ENCODE results near the gene CASKIN2. TPM values are rescaled to one million over a fixed set of nuclear protein-coding genes. Genes with fewer than 3 reads are reported as not detected.
A peak's percentile ranks its signal among the peaks of the same experiment; 100 is the strongest.

The CASKIN2 gene, protein sequence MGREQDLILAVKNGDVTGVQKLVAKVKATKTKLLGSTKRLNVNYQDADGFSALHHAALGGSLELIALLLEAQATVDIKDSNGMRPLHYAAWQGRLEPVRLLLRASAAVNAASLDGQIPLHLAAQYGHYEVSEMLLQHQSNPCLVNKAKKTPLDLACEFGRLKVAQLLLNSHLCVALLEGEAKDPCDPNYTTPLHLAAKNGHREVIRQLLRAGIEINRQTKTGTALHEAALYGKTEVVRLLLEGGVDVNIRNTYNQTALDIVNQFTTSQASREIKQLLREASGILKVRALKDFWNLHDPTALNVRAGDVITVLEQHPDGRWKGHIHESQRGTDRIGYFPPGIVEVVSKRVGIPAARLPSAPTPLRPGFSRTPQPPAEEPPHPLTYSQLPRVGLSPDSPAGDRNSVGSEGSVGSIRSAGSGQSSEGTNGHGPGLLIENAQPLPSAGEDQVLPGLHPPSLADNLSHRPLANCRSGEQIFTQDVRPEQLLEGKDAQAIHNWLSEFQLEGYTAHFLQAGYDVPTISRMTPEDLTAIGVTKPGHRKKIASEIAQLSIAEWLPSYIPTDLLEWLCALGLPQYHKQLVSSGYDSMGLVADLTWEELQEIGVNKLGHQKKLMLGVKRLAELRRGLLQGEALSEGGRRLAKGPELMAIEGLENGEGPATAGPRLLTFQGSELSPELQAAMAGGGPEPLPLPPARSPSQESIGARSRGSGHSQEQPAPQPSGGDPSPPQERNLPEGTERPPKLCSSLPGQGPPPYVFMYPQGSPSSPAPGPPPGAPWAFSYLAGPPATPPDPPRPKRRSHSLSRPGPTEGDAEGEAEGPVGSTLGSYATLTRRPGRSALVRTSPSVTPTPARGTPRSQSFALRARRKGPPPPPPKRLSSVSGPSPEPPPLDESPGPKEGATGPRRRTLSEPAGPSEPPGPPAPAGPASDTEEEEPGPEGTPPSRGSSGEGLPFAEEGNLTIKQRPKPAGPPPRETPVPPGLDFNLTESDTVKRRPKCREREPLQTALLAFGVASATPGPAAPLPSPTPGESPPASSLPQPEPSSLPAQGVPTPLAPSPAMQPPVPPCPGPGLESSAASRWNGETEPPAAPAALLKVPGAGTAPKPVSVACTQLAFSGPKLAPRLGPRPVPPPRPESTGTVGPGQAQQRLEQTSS (N-terminal part only)
- total RNA-seq: 1.4 and 1.6 TPM in 2 replicates

DNA sequence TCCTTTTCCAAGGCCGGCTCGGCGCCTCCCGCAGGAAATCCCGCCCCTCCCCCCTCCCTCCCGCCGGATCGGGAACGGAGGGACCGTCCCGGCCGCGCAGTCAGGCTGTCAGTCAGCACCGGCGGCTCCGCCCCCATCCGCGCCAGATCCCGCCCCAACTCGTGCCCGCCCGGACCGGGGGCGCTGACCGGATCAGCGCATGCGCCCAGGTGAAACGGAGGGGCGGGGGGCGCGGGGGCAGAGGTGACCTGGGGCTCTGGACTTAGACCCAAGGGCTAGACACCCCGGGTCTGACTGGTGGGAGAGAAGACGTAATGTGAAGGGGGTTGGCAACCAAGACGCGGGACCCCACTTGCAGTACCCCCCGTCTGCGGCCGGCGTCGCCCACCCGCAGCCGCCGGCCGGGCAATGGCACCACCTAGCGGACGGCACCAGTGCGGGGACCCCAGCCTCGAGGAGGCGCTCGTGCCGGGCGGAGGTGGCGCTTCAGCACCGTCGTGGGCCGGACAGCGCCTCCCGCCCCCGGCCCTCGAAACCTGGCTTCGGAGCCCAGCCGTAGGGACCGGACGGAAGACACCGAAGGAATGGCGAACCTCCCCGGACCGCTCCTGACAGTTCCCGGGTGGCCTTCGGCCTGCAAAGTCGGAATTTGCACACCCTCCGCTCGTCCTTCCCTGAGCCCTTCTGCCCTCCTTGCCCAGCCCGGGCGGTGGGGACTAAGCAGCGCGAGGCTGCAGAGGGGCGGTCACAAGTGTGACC is at the start of gene CASKIN2:
Gene CASKIN2, minus strand, starts transcription at position 42 of the 759 bp plus-strand sequence. CDS start 1,733 bp downstream, outside the sequence.
- Mint-ChIP-seq H3K4me3 (peak within 1 kb of the TSS; percentile 82), H3K9me3 (no peaks in the 10 kb centered on the region), H3K36me3 (ENCODE audit: low read depth) (peaks cover 17% of the 10 kb centered on the region), H3K27me3 (peaks cover 7% of the 10 kb centered on the region), H3K4me1 (peaks cover 22% of the 10 kb centered on the region), H3K27ac (peak within 1 kb of the TSS; percentile 51)
- DNase-seq: peak; percentile 93
- intact Hi-C loops (cut with micrococcal nuclease): loop anchor here (1.0 to 10.0 kb wide), 5 partner anchors 10 to 221 kb away; partner anchors contain the start of genes LLGL2 and TMEM94

DNA sequence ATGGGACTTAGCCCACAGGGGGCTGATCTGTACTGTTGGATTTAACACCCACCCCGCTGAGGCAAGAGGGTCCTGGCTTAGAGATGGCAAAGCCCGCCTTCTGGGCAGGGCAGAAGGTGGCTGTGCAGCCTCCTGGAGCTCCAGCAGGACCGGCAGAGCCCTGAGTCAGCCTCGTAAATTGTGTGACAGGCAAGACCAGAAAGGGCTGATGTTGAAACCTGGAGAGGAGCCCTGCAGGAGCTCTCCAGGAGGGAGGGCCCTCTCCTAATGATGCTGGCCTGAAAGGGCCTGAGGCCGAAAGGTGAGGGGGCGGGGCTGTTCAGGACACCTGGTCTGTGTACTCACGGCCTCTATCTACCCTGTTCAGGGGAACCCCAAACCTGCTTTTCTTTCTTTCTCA is 49.7 kb upstream of the CASKIN2 start:
- no peak for DNase-seq
- no peaks in the 10 kb centered on the region for H3K9me3 Mint-ChIP-seq
- H3K36me3 Mint-ChIP-seq (ENCODE audit: low read depth): no peaks in the 10 kb centered on the region
- no peak overlapping the region for H3K27ac Mint-ChIP-seq
- H3K4me3 Mint-ChIP-seq: no peak overlapping the region
- no peaks in the 10 kb centered on the region for H3K4me1 Mint-ChIP-seq
- peaks cover 2% of the 10 kb centered on the region for H3K27me3 Mint-ChIP-seq
- intact Hi-C loops (cut with micrococcal nuclease): no loop called here

DNA sequence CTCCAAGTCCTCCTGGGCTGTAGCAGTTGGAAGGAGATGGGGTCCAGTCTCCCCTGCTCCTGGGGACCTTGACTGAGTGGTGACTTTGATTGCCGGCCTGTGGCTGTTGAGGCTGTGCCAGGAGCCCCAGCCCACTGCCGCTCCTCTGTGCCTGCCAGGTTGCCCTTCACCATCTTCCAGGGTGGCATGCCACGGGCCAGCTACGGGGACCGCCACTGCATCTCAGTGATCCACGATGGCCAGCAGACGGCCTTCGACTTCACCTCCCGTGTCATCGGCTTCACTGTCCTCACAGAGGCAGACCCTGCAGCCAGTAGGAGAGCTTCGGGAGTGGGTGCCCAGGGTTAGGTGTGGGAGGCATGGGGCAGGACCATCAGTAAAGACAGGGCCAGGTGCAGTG is 48.9 kb upstream of the CASKIN2 start:
- no peak overlapping the region for H3K27ac Mint-ChIP-seq
- no peak for DNase-seq
- no peaks in the 10 kb centered on the region for H3K4me1 Mint-ChIP-seq
- H3K27me3 Mint-ChIP-seq: peaks cover 2% of the 10 kb centered on the region
- no peaks in the 10 kb centered on the region for H3K9me3 Mint-ChIP-seq
- no peak overlapping the region for H3K4me3 Mint-ChIP-seq
- intact Hi-C loops (cut with micrococcal nuclease): no loop called here
- no peaks in the 10 kb centered on the region for H3K36me3 Mint-ChIP-seq (ENCODE audit: low read depth)

DNA sequence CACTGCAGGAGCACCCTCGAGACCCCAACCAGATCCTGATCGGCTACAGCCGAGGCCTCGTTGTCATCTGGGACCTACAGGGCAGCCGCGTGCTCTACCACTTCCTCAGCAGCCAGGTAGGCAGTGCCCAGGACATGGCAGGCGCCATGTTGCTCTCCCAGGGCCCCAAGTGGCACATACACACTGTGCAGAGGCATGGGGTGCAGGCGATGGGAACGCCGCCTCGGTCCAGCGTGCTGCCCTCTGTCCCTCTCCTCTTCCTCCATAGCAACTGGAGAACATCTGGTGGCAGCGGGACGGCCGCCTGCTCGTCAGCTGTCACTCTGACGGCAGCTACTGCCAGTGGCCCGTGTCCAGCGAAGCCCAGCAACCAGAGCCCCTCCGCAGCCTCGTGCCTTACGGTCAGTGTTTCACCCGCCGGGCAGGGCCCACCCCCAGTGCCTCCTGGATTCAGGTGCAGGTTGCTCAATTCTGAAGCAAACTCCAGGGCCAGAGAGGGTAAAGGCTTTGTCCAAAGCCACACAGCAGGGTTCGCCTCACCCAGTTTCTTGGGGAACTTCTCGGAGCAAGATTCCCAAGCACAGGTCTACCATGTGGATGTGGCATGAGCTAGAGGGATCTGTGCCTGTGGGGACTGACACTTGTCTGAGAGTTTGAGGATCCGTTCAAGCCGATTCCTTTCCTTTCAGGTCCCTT is 47.9 kb upstream of the CASKIN2 start:
- DNase-seq: no peak
- no peaks in the 10 kb centered on the region for H3K4me1 Mint-ChIP-seq
- no peak overlapping the region for H3K27ac Mint-ChIP-seq
- H3K36me3 Mint-ChIP-seq (ENCODE audit: low read depth): no peaks in the 10 kb centered on the region
- H3K9me3 Mint-ChIP-seq: no peaks in the 10 kb centered on the region
- H3K27me3 Mint-ChIP-seq: peaks cover 2% of the 10 kb centered on the region
- intact Hi-C loops (cut with micrococcal nuclease): no loop called here
- no peak overlapping the region for H3K4me3 Mint-ChIP-seq

DNA sequence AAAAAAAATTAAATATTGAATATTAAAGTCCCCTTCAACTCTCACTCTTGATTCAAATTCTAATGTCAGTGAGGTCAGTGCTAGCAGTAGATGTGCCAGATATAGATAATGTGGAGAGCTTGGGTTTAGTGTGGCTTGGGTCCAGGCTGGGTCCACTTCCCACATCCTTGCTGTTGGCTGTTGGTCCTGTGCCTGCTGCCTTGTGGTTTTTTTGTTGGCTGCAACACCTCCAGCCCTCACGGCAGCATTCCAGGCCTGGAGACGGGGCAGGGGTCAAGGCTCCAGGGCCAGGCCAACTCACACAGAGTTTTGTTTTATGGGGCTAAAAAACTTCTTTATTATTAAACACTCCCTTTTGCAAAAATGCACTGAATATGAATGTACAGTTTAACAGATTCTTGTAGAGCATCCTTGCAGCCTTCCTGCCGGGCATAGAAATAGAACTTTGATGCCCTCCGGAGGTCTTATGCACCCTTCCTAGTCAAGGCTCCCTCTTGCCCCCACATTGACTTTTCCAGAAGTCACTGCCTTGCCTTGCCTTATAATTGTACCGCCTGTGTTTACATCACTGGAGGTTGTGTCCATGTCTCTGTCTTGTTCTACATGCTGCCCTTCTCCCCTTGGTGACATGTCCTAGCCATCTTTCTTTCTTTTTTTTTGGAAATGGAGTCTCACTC is 46.7 kb upstream of the CASKIN2 start:
- Mint-ChIP-seq H3K27me3 (peaks cover 2% of the 10 kb centered on the region), H3K36me3 (ENCODE audit: low read depth) (no peaks in the 10 kb centered on the region), H3K27ac (no peak overlapping the region), H3K4me3 (no peak overlapping the region), H3K4me1 (no peaks in the 10 kb centered on the region), H3K9me3 (no peaks in the 10 kb centered on the region)
- intact Hi-C loops (cut with micrococcal nuclease): no loop called here
- no peak for DNase-seq

DNA sequence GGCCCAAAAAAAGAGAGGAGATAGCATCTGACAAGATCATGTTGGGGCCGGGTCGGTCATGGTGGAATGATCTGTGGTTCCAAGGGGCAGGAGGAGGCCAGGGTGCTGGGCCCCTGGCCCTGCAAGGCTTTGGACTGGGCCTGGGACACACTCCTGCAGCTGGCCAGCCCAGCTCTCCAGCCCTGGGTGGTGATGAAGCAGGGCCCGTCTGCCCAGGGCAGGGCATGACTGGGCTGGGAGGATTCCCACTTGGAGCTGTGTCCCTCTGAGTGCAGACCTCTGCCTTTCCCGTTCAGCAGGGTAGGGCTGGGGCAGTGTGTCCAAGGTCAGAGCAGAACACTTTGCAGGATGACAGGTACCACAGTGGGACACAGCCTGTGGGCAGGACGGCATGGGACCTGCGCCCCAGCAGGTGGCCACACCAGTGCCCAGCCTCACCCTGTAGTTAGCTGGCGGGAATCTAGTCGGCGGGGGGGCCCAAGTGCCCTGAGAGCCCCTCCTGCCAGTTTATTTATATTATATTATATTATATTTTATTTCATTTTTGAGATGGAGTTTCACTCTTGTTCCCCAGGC is 44.7 kb upstream of the CASKIN2 start:
- H3K9me3 Mint-ChIP-seq: no peaks in the 10 kb centered on the region
- intact Hi-C loops (cut with micrococcal nuclease): no loop called here

DNA sequence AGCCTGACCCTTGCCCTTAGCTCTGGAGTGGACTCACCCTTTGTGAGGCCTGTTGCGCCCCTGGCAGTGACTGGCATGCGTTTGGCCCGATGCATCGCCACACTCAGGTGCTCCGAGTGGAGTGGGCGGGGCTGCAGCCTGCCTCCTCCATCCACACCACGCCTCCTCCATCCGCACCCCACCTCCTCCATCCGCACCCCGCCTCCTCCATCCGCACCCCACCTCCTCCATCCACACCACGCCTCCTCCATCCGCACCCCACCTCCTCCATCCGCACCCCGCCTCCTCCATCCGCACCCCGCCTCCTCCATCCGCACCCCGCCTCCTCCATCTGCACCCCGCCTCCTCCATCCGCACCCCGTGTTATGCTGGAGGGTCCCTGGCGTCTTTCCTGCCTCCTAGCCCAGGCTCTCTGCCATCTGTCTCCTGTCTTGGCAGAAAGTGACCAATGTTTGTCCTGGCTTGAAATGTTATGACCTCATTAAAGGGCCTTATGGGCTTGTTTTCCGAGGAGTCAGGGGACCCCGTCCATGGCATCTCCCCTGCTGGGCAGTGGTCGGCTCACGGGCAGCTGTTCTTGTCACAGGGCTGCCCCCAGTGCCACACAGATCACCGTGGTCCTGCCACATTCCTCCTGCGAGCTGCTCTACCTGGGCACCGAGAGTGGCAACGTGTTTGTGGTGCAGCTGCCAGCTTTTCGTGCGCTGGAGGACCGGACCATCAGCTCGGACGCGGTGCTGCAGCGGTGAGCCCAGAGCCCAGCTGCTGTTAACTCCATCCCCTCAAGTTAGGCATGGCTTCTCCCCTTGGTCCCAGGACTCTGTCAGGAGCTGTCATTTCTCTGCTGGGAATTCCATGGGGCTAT is 43.6 kb upstream of the CASKIN2 start:
- Mint-ChIP-seq H3K4me3 (no peak overlapping the region), H3K27me3 (no peaks in the 10 kb centered on the region), H3K4me1 (no peaks in the 10 kb centered on the region), H3K9me3 (no peaks in the 10 kb centered on the region), H3K27ac (peak overlapping the region; percentile 20), H3K36me3 (ENCODE audit: low read depth) (no peaks in the 10 kb centered on the region)
- intact Hi-C loops (cut with micrococcal nuclease): no loop called here
- DNase-seq: no peak

More for the DNA sequence above, 44.7 kb upstream of the CASKIN2 start:
- Mint-ChIP-seq H3K36me3 (ENCODE audit: low read depth) (no peaks in the 10 kb centered on the region), H3K27ac (no peak overlapping the region), H3K4me1 (no peaks in the 10 kb centered on the region), H3K4me3 (no peak overlapping the region), H3K27me3 (no peaks in the 10 kb centered on the region)
- no peak for DNase-seq

DNA sequence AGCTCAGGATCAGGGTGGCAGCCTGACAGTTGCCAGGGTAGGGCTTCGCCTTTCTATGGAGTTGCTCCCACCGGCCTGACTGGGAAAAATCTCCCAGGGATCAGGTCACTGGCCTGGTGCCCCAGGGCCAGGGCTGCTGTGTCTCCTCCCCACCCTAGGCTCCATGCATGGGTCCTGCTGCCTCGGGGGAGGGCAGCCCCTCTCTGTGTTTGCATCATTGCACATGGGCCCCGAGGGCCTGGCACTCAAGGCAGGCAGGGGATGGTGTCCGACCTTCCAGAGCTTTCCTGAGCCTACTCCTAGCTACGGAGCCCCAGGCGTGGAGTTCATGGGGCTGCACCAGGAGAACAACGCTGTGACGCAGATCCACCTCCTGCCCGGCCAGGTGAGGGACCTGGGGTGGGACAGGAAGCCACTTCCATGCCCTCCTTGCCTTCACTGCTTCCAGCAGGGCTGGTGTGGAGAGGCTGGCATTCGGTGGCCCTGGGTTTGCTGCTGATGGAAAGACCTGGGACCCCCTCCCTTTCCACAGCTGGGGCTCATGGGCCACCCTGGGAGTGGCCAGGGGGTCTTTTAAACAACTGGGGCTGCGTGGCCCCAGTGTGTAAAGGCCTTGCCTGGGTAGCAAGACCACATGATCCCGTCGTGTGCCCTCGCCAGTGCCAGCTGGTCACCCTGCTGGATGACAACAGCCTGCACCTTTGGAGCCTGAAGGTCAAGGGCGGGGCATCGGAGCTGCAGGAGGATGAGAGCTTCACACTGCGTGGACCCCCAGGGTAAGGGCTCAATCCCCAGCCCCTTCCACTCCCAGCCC is 42.7 kb upstream of the CASKIN2 start:
- intact Hi-C loops (cut with micrococcal nuclease): no loop called here
- DNase-seq: no peak
- H3K27ac Mint-ChIP-seq: no peak overlapping the region
- no peak overlapping the region for H3K4me3 Mint-ChIP-seq
- no peaks in the 10 kb centered on the region for H3K27me3 Mint-ChIP-seq
- no peaks in the 10 kb centered on the region for H3K36me3 Mint-ChIP-seq (ENCODE audit: low read depth)
- H3K9me3 Mint-ChIP-seq: no peaks in the 10 kb centered on the region
- H3K4me1 Mint-ChIP-seq: no peaks in the 10 kb centered on the region

DNA sequence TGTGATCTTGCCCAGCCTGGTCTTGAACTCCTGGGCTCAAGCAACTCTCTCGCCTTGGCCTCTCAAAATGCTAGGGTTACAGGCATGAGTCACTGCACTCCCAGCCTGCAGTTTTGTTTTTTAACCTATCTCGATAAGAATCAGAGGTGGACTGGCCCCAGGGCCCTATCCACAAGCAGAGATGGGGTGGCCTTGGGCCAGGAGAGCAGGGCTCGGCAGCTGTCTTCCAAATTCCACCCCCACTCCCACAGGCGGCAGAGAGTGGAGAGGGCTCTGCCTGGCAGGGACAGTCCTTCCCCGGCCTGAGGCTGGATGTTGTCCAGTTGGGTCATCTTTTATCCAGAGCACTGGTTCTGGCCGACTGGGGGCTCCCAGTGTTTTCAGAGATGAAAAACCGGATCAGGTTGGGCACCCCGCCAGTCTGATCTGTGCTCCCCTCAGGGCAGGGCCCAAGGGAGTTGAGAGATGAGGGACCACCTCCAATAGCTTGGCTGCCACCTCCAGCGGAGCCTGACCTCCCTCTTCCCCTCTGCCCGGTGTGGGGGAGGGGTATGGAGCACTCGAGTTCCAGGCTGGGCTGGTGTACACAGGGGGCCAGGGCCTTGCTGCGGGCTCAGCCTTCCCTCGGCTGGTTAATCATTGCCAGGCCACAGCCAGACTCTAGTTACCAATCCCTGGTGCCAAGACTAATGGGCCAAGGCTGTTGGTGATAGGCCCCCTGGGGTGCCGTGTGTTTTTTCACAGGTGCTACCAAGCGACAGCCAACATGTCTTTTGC is 41.9 kb upstream of the CASKIN2 start:
- Mint-ChIP-seq H3K27me3 (no peaks in the 10 kb centered on the region), H3K27ac (no peak overlapping the region), H3K4me3 (no peak overlapping the region), H3K4me1 (no peaks in the 10 kb centered on the region), H3K9me3 (no peaks in the 10 kb centered on the region), H3K36me3 (ENCODE audit: low read depth) (no peaks in the 10 kb centered on the region)
- intact Hi-C loops (cut with micrococcal nuclease): no loop called here
- DNase-seq: no peak

DNA sequence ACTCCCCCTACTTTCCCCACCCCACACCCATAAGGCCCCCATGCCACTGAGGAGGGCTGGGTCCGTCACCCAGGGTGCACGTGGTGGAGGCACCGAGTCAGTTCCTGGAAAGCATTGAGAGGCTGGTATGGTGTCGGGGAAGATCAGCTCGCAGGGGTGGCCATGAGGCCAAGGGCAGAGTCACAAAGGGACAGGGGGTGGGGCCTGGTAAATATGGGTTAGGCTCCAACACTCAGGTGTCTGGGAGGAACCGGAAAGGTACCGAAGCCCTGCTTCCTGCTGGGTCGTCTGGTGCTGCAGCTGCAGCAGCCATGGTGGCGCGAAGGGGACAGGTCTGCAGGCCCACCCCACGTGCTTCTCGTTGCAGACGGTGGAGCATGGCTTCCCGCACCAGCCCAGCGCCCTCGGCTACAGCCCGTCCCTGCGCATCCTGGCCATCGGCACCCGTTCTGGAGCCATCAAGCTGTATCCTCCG is 40.4 kb upstream of the CASKIN2 start:
- intact Hi-C loops (cut with micrococcal nuclease): no loop called here
- no peak overlapping the region for H3K4me3 Mint-ChIP-seq
- H3K4me1 Mint-ChIP-seq: no peaks in the 10 kb centered on the region
- H3K27ac Mint-ChIP-seq: no peak overlapping the region
- H3K36me3 Mint-ChIP-seq (ENCODE audit: low read depth): no peaks in the 10 kb centered on the region
- H3K27me3 Mint-ChIP-seq: no peaks in the 10 kb centered on the region
- DNase-seq: no peak
- H3K9me3 Mint-ChIP-seq: no peaks in the 10 kb centered on the region
